ENCODE results near the gene ST6GALNAC5.
"Not testable (repeated sequence)": the region's sequence is repeated elsewhere in the genome, so short reads cannot be mapped to it uniquely, and the experiment has no call there.

ST6GALNAC5 gene

GRCh38 chr1:76867342-76868130 is at the start of gene ST6GALNAC5:
Gene ST6GALNAC5, plus strand, starts transcription at chr1:76867480.
- no peak for DNase-seq (ENCODE audit: low read depth)

- no peak for DNase-seq (ENCODE audit: low read depth)
These were observed 47.3 kb upstream of the ST6GALNAC5 start for GRCh38 chr1:76820028-76820427.

- DNase-seq (ENCODE audit: low read depth): not testable (repeated sequence)
These were observed 44.3 kb upstream of the ST6GALNAC5 start for GRCh38 chr1:76822961-76823360.

- no peak for DNase-seq (ENCODE audit: low read depth)
These were observed 43.2 kb upstream of the ST6GALNAC5 start for GRCh38 chr1:76824106-76824505.

- no peak for DNase-seq (ENCODE audit: low read depth)
These were observed 41.0 kb upstream of the ST6GALNAC5 start for GRCh38 chr1:76826072-76826845.

GRCh38 chr1:76827066-76827465 is 40.2 kb upstream of the ST6GALNAC5 start:
- DNase-seq (ENCODE audit: low read depth): no peak

GRCh38 chr1:76830373-76830772 is 36.9 kb upstream of the ST6GALNAC5 start:
- DNase-seq (ENCODE audit: low read depth): no peak

GRCh38 chr1:76832521-76832920 is 34.8 kb upstream of the ST6GALNAC5 start:
- no peak for DNase-seq (ENCODE audit: low read depth)

GRCh38 chr1:76833151-76833550 is 34.1 kb upstream of the ST6GALNAC5 start:
- no peak for DNase-seq (ENCODE audit: low read depth)

- DNase-seq (ENCODE audit: low read depth): no peak
These were observed 33.4 kb upstream of the ST6GALNAC5 start for GRCh38 chr1:76833856-76834255.

- DNase-seq (ENCODE audit: low read depth): no peak
These were observed 32.1 kb upstream of the ST6GALNAC5 start for GRCh38 chr1:76835203-76835602.

GRCh38 chr1:76840278-76840677 is 27.0 kb upstream of the ST6GALNAC5 start:
- DNase-seq (ENCODE audit: low read depth): no peak

- no peak for DNase-seq (ENCODE audit: low read depth)
These were observed 25.8 kb upstream of the ST6GALNAC5 start for GRCh38 chr1:76841460-76841859.

- DNase-seq (ENCODE audit: low read depth): no peak
These were observed 23.3 kb upstream of the ST6GALNAC5 start for GRCh38 chr1:76843821-76844464.

- no peak for DNase-seq (ENCODE audit: low read depth)
These were observed 13.0 kb upstream of the ST6GALNAC5 start for GRCh38 chr1:76854255-76854654.

- no peak for DNase-seq (ENCODE audit: low read depth)
These were observed 11.2 kb upstream of the ST6GALNAC5 start for GRCh38 chr1:76856104-76856503.

- no peak for DNase-seq (ENCODE audit: low read depth)
These were observed 10.1 kb upstream of the ST6GALNAC5 start for GRCh38 chr1:76857138-76857537.

GRCh38 chr1:76857973-76858372 is 9.3 kb upstream of the ST6GALNAC5 start:
- DNase-seq (ENCODE audit: low read depth): no peak

- DNase-seq (ENCODE audit: low read depth): no peak
These were observed 6.1 kb upstream of the ST6GALNAC5 start for GRCh38 chr1:76861149-76861548.

GRCh38 chr1:76862447-76862846 is 4.8 kb upstream of the ST6GALNAC5 start:
- no peak for DNase-seq (ENCODE audit: low read depth)

- no peak for DNase-seq (ENCODE audit: low read depth)
These were observed 2.9 kb upstream of the ST6GALNAC5 start for GRCh38 chr1:76864383-76864782.

- no peak for DNase-seq (ENCODE audit: low read depth)
These were observed 1.5 kb upstream of the ST6GALNAC5 start for GRCh38 chr1:76865696-76866286.

All from stimulated activated CD4-positive, alpha-beta T cell treated with anti-CD3 and anti-CD28 coated beads, Interleukin-2, amount 100 ng/mL, for 4 hours (primary cell).